Astrocyte of the cerebellum (primary cell): ENCODE results near the gene WASF2.

Experiments used
- DNase-seq: peaks from one replicate; pipeline ENCODE4 v3.0.0-alpha.2; 2011; ENCODE audit warnings: low read depth
- H3K4me3 ChIP-seq: 2 replicates; pipeline ENCODE4 v1.5.1; 2011; ENCODE audit warnings: mild to moderate bottlenecking, low read depth, low read length, moderate library complexity
- in situ Hi-C: cut with HindIII; loops from 2 replicates; pipeline ENCODE4 v1.10.0; 2017; ENCODE audit warnings: low sequenced_read_pairs
- TF ChIP-seq, protein P1 (sequence below): IDR thresholded peaks from 2 replicates; pipeline ENCODE4 v1.5.1; 2012; ENCODE audit warnings: low read length, low read depth, moderate library complexity, mild to moderate bottlenecking; ENCODE audit errors: missing control alignments

Gene WASF2

GRCh38 chr1:27517301-27517700 is 27.3 kb upstream of the WASF2 start:
- TF ChIP-seq, protein P1, sequence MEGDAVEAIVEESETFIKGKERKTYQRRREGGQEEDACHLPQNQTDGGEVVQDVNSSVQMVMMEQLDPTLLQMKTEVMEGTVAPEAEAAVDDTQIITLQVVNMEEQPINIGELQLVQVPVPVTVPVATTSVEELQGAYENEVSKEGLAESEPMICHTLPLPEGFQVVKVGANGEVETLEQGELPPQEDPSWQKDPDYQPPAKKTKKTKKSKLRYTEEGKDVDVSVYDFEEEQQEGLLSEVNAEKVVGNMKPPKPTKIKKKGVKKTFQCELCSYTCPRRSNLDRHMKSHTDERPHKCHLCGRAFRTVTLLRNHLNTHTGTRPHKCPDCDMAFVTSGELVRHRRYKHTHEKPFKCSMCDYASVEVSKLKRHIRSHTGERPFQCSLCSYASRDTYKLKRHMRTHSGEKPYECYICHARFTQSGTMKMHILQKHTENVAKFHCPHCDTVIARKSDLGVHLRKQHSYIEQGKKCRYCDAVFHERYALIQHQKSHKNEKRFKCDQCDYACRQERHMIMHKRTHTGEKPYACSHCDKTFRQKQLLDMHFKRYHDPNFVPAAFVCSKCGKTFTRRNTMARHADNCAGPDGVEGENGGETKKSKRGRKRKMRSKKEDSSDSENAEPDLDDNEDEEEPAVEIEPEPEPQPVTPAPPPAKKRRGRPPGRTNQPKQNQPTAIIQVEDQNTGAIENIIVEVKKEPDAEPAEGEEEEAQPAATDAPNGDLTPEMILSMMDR = no peak
- H3K4me3 ChIP-seq = no peak overlapping the region
- in situ Hi-C loops = no loop called here
- no peak for DNase-seq

DNA sequence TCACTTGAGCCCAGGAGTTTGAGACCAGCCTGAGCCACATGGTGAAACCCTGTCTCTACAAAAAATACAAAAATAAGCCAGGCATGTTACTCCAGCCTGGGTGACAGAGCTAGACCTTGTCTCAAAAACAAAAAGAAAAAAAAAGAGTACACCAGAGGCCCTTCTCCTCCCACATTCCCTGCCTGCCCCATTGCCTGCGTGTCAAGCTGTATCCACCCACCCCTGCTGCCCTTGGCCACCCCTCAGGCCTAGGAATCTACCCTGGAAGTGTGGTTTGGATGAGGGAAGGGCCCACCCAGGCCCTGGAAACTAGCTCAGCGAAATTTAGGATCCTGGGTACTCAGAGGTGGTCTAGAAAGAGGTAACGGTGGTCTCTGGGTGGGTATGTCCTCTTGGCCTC is 25.7 kb upstream of the WASF2 start:
- TF ChIP-seq, protein P1 = no peak
- H3K4me3 ChIP-seq = no peak overlapping the region
- in situ Hi-C loops = no loop called here
- no peak for DNase-seq

GRCh38 chr1:27513958-27514357 is 24.0 kb upstream of the WASF2 start:
- in situ Hi-C loops = loop anchor here (5.0 kb wide), 1 partner anchor 33 kb away; no protein-coding TSS in a partner anchor
- TF ChIP-seq, protein P1 = no peak
- no peak for DNase-seq
- H3K4me3 ChIP-seq = no peak overlapping the region

GRCh38 chr1:27513528-27513927 is 23.6 kb upstream of the WASF2 start:
- TF ChIP-seq, protein P1 = no peak
- in situ Hi-C loops = loop anchor here (5.0 kb wide), 1 partner anchor 34 kb away; no protein-coding TSS in a partner anchor
- H3K4me3 ChIP-seq = no peak overlapping the region
- DNase-seq = no peak

GRCh38 chr1:27509127-27510080 is 19.4 kb upstream of the WASF2 start:
- in situ Hi-C loops = loop anchor here (5.0 kb wide), 1 partner anchor 38 kb away; no protein-coding TSS in a partner anchor
- TF ChIP-seq, protein P1 = no peak
- DNase-seq = no peak
- H3K4me3 ChIP-seq = no peak overlapping the region

- H3K4me3 ChIP-seq = no peak overlapping the region
- in situ Hi-C loops = no loop called here
- DNase-seq = no peak
- TF ChIP-seq, protein P1 = no peak
Measured at GRCh38 chr1:27507960-27508665, 18.1 kb upstream of the WASF2 start.
